ENCODE data around the gene ADCYAP1R1.

- TF ChIP-seq CTCF (conservative IDR thresholded peaks at IDR 0.05), result peak; percentile 93
- TF ChIP-seq EZH2 (IDR thresholded peaks at IDR 0.05; ENCODE audit: low read depth), result no peak
Measured at GRCh38 chr7:31134246-31135188, 82.4 kb downstream of the ADCYAP1R1 start.

Data from PC-9 (cell line).